GM12872 (cell line): ENCODE results near the gene LIN7A.

Experiments
- TF ChIP-seq, protein P1 (sequence below): IDR thresholded peaks from 3 replicates; pipeline ENCODE4 v1.5.1; 2011; ENCODE audit warnings: low read depth, mild to moderate bottlenecking, low read length, moderate library complexity; ENCODE audit not compliant: insufficient read depth

Gene LIN7A

DNA sequence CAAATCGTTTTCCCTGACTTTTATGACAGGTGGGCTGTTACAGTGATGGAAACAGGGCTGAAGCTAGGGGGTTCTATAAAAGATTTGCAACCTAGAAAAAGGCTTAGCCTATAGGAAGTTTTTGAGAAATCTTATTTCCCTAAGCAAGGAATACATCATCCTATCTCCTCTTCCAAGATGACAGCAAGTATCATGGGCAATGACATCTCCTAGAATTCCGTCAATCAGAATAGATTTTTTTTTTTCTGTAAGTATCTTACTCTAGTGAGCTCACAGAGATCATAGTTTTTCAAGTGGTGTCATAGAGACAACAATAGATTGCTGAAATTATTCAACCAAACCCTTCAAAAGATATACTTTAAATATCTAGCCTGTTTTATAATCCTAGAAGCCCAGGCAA is 112.2 kb downstream of the LIN7A start:
- TF ChIP-seq, protein P1, sequence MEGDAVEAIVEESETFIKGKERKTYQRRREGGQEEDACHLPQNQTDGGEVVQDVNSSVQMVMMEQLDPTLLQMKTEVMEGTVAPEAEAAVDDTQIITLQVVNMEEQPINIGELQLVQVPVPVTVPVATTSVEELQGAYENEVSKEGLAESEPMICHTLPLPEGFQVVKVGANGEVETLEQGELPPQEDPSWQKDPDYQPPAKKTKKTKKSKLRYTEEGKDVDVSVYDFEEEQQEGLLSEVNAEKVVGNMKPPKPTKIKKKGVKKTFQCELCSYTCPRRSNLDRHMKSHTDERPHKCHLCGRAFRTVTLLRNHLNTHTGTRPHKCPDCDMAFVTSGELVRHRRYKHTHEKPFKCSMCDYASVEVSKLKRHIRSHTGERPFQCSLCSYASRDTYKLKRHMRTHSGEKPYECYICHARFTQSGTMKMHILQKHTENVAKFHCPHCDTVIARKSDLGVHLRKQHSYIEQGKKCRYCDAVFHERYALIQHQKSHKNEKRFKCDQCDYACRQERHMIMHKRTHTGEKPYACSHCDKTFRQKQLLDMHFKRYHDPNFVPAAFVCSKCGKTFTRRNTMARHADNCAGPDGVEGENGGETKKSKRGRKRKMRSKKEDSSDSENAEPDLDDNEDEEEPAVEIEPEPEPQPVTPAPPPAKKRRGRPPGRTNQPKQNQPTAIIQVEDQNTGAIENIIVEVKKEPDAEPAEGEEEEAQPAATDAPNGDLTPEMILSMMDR, result no peak

DNA sequence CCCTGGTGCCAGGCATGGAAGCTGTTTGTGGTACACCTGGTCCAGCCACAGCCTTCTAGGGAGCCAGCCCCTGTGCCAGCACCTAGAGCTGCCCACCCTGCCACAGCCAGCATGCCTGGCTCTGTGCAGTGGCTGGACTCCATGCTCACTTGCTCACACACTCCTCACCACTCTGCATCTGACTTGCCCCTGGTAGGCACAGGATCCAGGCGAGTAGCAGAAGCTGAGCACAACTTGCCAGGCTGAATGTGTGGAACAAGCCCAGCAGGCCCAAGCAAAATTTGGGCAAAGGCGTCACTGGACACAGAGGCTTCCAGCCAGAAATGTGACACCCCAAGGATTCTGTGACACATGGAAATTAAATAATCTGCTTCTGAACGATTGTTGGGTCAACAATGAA is 114.3 kb downstream of the LIN7A start:
- TF ChIP-seq, protein P1, result no peak

DNA sequence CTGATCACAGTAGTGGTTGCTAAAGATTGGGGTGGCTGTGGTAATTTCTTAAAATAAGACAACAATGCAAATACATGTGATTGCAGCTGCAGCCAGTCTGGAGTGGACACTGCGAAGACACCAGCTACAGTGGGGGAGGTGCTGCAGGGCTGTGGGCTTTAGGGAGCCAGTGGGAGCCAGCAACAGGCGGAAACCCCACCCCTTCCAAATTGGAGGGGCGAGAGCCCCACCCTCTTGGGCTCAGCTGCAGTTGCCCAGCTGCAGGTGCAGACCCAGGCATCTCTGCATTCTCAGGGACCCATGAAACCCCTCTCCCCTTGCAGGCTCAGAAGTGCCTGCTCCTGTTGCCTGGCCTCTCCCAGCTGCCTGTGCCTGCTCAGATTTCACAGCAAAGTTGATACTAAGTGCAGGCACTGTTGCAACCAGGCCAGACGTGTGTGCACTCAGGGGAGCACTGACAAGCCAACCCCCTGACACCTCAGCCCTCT is 116.2 kb downstream of the LIN7A start:
- TF ChIP-seq, protein P1, result no peak

DNA sequence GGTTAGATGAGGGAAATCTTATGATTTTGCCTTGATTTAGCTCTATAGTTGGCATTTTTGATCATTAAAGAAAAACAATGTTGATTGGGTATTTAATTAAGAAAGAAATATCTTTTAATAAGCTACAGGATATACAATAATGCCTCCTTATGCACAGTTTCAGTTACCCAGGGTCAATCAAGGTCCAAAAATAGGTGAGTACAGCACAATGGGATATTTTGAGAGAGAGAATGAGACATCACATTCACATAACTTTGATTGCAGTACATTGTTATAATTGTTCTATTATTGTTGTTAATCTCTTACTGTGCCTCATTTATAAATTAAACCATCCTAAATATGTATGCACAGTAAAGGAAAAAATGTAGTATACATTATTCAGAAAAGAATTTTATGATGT is 118.9 kb downstream of the LIN7A start:
- TF ChIP-seq, protein P1, result no peak

DNA sequence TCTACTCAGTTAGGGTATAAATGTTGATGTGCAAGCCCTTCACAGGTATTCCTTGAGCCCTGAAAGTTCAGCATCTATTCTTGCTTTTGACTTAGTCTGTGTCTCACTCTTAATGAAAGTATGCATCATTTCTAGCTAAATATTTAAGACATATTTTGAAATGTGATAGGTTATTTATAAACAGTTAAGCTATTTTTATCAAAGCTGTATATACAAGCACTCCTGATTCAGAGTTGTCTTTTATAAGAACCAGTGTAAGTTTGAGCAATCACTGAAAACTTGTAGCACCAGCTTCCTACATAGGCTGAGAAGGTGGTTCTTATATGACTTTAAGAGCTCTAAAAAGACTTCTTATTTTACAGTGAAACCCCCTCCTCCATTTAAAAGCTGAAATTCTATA is 122.4 kb downstream of the LIN7A start:
- TF ChIP-seq, protein P1, result no peak

DNA sequence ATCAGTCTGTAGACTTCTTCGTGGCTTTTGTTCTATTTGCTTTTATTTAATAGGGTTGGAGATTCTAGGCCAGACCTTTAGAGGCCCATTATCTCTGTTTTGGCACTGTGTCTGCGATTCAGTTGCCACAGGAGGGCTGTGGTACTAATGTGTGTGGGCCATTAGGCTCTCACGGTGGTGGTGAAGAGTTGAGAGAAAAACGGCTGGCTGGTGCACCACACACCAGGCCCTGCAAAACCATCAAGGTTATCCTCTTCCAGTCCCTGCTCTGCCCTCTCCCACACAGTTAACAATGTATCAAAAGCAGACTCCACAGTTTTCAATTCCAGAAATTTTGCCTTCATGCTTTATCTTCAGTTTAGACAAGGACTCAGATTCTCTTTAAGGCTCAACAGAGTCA is 123.3 kb downstream of the LIN7A start:
- TF ChIP-seq, protein P1, result no peak

DNA sequence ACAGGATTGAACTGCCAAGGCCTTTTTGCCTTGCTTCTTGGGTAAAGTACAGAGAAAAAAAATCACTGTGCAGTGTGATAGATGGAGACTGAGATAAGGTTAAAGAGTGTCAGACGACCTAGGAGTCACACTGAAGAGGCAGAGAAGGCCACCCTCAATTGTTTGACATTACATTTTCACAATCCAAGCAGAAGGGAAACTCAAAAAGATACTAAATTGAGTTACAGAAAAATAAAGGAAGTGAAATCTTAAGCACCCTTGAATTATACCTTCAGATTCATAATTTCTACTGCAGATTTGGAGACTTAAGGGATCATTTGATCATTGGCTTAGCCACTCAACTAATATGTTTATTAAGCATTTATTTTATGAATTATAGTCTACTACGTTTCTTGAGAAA is 123.9 kb downstream of the LIN7A start:
- TF ChIP-seq, protein P1, result no peak

DNA sequence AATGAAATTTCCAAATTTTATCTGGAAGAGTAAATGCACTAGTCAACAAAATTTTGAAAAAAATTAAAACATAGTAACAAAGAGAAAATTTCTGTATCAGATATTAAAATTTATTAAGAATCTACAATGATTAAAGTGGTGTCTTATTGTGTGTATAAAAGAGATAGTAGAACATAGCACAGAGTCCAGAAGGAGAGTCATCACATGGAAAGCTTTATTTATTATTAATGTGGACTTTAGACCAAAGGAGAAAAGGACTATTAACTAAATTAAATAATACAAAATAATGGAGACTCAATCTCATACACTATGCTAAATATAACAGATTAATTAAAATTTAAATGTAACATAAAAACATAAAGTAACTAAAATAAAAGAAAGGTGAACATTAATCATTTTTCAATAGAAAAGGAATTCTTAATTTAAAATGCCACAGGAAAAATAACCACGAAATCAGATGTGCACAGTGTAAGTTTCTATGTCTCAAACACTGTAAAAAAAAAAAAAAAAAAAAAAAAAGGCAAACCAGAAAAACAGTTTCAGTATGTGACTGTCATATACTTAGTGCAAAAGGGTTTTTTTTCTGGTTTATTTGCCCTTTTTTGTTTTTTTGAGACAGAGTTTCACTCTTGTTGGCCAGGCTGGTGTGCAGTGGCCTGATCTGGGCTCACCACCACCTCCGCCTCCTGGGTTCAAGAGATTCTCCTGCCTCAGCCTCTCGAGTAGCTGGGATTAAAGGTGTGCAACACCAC is 125.6 kb downstream of the LIN7A start:
- TF ChIP-seq, protein P1, result no peak
